HG02759 (cell line): Measurements from ENCODE around the gene RPH3AL.

ENCODE experiments used
- ATAC-seq: cut with Tn5 transposase; IDR thresholded peaks from one replicate; pipeline ENCODE4 v1.9.1; 2021; ENCODE audit warnings: mild to moderate bottlenecking, moderate library complexity; ENCODE audit not compliant: unreplicated experiment

RPH3AL gene

GRCh38 chr17:353838-354234 lies 1.2 kb upstream of the RPH3AL start:
- ATAC-seq = no peak

GRCh38 chr17:353213-353837 lies 718 bp upstream of the RPH3AL start:
- ATAC-seq = no peak

GRCh38 chr17:351875-352420 lies 659 bp downstream of the RPH3AL start:
- ATAC-seq = no peak

GRCh38 chr17:351449-351738 lies 1.2 kb downstream of the RPH3AL start:
- no peak for ATAC-seq

GRCh38 chr17:350706-351448 lies 1.7 kb downstream of the RPH3AL start:
- ATAC-seq = no peak

GRCh38 chr17:349666-350065 lies 2.9 kb downstream of the RPH3AL start:
- ATAC-seq = no peak

- no peak for ATAC-seq
Observed at GRCh38 chr17:348692-349425, 3.7 kb downstream of the RPH3AL start.

- ATAC-seq = no peak
Observed at GRCh38 chr17:348012-348411, 4.6 kb downstream of the RPH3AL start.

- no peak for ATAC-seq
Observed at GRCh38 chr17:347309-347899, 5.2 kb downstream of the RPH3AL start.

- no peak for ATAC-seq
Observed at GRCh38 chr17:345992-346785, 6.4 kb downstream of the RPH3AL start.

- ATAC-seq = no peak
Observed at GRCh38 chr17:345261-345660, 7.3 kb downstream of the RPH3AL start.

GRCh38 chr17:343875-344752 lies 8.5 kb downstream of the RPH3AL start:
- ATAC-seq = no peak

- no peak for ATAC-seq
Observed at GRCh38 chr17:343211-343610, 9.4 kb downstream of the RPH3AL start.

- ATAC-seq = no peak
Observed at GRCh38 chr17:340074-340473, 12.5 kb downstream of the RPH3AL start.

- ATAC-seq = no peak
Observed at GRCh38 chr17:339193-340061, 13.2 kb downstream of the RPH3AL start.

- no peak for ATAC-seq
Observed at GRCh38 chr17:338442-339192, 14.0 kb downstream of the RPH3AL start.

- no peak for ATAC-seq
Observed at GRCh38 chr17:337866-338265, 14.7 kb downstream of the RPH3AL start.

GRCh38 chr17:337453-337852 lies 15.2 kb downstream of the RPH3AL start:
- no peak for ATAC-seq
